GM21737 (cell line): ENCODE measurements around the gene SLC25A34.

Experiments
- ATAC-seq: cut with Tn5 transposase; IDR thresholded peaks from one replicate; pipeline ENCODE4 v1.9.1; 2021; ENCODE audit warnings: mild to moderate bottlenecking, moderate library complexity; ENCODE audit not compliant: unreplicated experiment

SLC25A34 gene

GRCh38 chr1:15712168-15712567 is 23.9 kb upstream of the SLC25A34 start:
- ATAC-seq = no peak

DNA sequence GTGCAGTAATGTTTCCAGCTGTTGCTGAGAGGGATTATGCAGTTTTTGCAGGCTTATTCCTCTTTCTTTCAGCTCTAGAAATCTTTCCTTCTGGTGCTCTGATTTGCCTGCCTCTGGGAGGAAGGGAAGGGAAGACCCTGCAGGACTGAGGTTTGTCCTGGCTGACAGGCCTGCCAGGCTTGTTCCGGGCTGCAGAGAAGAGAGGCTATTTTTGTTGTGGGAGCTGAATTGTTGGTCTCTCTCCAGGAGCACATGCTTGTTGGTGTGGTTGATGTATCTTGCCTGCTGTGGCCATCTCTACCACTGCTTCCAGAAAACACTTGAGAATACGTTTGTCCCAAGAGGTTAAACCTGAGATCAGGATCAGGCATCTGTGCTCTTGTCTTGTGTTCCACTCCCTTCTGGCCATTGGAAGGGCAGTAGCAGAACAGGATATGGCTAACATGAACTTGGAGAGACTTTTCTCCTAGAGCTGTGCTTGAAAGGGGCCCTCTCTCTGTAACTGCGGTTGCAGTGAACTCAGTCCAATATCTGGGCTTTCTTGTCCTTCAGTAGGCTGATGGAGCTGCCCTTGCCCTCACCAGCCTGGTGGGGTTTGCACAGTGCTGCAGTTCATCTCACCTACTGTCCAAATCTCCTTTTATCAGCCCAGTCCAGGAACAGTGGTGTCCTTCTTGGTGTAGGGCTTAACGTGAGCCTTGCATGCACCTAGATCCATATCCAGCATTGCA is 21.5 kb upstream of the SLC25A34 start:
- ATAC-seq = no peak

DNA sequence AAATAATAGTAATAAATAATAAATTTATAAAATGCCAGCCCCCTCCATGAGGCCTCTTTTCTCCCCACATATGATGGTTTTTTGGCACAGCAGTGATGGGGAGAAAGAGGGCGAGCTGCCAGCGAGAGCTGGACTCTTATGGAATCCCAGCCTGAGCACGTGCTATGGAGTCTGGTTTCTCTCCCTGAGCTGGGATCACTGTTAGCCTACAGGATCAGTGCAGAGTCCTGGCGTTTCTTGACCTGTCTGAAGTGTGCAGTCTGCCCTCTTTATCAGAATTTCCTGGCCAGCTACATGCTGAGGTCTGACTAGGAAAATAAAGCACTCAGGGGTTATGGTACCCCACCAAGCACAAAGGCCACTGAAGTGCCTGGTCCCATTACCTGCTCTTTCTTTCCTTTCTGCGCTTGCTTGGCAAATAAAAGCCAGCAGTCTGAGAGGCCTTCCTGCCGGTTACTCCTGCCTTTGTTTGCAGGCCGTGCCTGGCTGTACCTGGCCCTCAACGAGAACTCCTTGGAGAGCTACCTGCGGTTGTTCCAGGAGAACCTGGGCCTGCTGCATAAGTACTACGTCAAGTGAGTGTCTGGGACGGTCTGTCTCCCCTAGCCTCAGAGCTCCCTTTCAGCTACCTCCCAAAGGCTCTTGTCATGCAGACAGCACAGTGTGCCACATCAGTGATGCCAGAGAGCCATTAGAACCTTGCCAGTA is 18.5 kb upstream of the SLC25A34 start:
- ATAC-seq = no peak

DNA sequence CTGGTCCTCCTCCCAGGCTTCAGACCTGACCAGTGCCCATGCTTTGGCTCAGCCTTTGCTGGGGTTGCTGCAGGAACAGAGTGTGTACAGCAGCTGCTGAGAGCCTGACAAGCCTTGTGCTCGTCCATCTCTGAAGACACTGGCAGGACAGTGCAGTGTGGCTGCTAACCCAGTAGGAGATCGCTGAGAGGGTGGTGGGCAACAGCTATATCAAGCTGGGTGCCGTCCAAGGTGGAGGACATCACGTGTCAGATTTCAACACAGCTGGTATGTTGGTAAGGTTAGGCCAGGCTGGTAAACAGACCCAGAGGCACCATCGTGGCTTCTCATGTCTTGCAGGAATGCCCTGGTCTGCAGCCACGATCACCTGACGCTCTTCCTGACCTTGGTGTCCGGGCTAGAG is 17.9 kb upstream of the SLC25A34 start:
- ATAC-seq = no peak

GRCh38 chr1:15719381-15720120 is 16.5 kb upstream of the SLC25A34 start:
- ATAC-seq = no peak

DNA sequence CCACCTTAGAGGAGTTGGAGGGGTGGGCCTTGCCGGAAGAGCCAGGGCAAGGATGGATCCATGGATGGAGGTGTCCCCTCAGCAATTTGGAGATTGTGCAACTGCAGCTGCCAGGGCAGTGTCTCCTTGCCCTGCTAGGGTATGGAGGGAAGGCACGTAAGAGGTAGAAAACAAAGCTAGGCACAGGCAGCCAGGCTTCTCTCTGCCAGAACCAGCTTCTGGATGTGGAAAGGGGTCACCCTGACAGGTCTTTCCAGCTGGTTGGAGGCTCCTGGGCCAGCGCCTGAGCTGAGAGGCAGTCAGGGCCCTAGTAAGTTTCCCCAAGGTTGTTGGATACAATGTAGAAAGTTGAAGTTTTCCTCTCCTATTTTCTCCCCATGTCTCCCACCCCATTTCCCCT is 15.2 kb upstream of the SLC25A34 start:
- ATAC-seq = no peak

DNA sequence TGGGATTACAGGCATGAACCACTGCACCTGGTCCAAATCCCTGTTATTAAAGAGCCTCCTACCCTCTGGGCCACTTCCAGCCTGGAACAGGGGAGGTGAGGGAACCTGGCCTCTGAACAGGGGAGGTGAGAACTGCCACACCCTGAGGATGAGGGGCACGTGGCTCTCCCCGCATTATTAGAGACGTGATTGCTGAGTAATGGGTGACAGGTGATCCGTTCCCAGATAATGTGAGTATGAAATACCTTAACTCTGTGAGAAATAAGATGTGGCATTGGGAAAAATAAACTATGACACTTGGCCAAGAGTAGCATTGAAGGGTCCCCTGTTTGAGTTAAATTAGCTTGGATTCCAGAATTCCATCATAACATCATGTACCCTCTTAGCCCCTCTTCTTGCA is 13.6 kb upstream of the SLC25A34 start:
- ATAC-seq = no peak

- no peak for ATAC-seq
These were observed 13.1 kb upstream of the SLC25A34 start for GRCh38 chr1:15722836-15723532.

GRCh38 chr1:15723631-15724246 is 12.3 kb upstream of the SLC25A34 start:
- ATAC-seq = no peak

GRCh38 chr1:15724949-15725880 is 10.8 kb upstream of the SLC25A34 start:
- no peak for ATAC-seq

GRCh38 chr1:15726508-15726907 is 9.6 kb upstream of the SLC25A34 start:
- ATAC-seq = no peak

DNA sequence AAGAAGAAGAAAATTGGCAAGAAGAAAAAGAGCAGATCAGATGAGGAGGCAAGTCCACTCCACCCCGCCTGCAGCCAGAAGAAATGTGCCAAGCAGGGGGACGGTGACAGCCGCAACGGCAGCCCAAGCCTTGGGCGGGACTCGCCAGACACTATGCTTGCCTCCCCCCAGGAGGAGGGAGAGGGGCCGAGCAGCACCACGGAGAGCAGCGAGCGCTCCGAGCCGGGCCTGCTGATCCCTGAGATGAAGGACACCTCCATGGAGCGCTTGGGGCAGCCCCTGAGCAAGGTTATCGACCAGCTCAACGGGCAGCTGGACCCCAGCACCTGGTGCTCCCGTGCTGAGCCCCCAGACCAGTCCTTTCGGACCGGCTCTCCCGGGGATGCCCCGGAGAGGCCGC is 9.0 kb upstream of the SLC25A34 start:
- no peak for ATAC-seq

GRCh38 chr1:15727424-15727823 is 8.6 kb upstream of the SLC25A34 start:
- no peak for ATAC-seq

- no peak for ATAC-seq
These were observed 8.1 kb upstream of the SLC25A34 start for GRCh38 chr1:15727866-15728534.

GRCh38 chr1:15728937-15729657 is 7.0 kb upstream of the SLC25A34 start:
- ATAC-seq = no peak

GRCh38 chr1:15730423-15730822 is 5.6 kb upstream of the SLC25A34 start:
- no peak for ATAC-seq

DNA sequence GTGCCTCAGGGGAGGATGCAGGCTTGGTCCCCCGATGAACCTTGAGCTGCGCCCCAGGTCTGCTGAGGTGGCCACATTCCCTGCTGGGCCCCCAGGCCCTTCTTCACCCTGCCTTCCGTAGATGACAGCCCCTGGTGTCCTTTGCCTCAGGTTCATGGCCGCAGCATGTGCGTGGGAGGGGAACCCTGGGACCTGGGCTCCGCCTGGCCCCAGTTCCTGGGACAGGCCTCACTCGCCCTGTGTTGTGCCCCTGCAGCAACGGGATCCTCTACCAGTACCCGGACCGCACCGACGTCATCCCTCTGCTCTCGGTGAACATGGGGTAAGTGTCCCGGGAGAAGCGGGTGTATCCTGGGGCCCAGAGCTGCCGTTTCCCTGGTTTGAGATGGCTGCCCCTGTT is 5.1 kb upstream of the SLC25A34 start:
- ATAC-seq = no peak
